Pancreas (tissue), 10 donors: ENCODE results near the gene SCRN1. TPM values are rescaled to one million over a fixed set of nuclear protein-coding genes. Genes with fewer than 3 reads are reported as not detected.

Experiments
- ATAC-seq, 4 donors: fragments of 200-7000 bp; cut with Tn5 transposase; one replicate each; pipeline versions ENCODE4 v1.8.0 to v1.9.1; 2020; ENCODE audit warnings: mild to moderate bottlenecking in 4 of 4, moderate library complexity in 4 of 4
- DNase-seq, 6 donors: peaks; one replicate each; pipeline ENCODE4 v3.0.0-alpha.2; 2020
- FAIRE-seq: peaks from 2 replicates; lab custom pipeline; 2012; peaks lifted over from hg19 to GRCh38; lab: Jason Lieb, UNC
- H3K27ac ChIP-seq, 4 donors: fragments of 200-600 bp; sonication (generic); 1 replicate in 3 of 4; 2 replicates in 1 of 4; pipeline versions ENCODE4 v1.5.0 to v1.8.0; 2020
- H3K27me3 ChIP-seq, 4 donors: fragments of 200-600 bp; one replicate each; pipeline ENCODE4 v1.8.0; 2021
- H3K36me3 ChIP-seq, 3 donors: fragments of 200-600 bp; sonication (generic) in 1 of 3; one replicate each; pipeline versions ENCODE4 v1.5.0 to v1.8.0; 2020 to 2021
- H3K4me1 ChIP-seq, 3 donors: fragments of 200-600 bp; one replicate each; pipeline ENCODE4 v1.8.0; 2021
- H3K4me3 ChIP-seq, 4 donors: fragments of 200-600 bp; sonication (generic) in 2 of 4; one replicate each; pipeline versions ENCODE4 v1.5.0 to v1.8.0; 2020 to 2021
- H3K9me3 ChIP-seq, 4 donors: fragments of 200-600 bp; one replicate each; pipeline ENCODE4 v1.8.0; 2021
- CTCF ChIP-seq, 4 donors: fragments of 200-600 bp; sonication (generic) in 3 of 4; IDR thresholded peaks; one replicate each; pipeline versions ENCODE4 v1.5.0 to v1.8.0; 2021; ENCODE audit warnings: antibody characterized with exemption in 4 of 4
- WGBS, 2 donors: extraction: QIAGEN DNeasy Blood & Tissue Kit; methylation state at CpG; one replicate each; pipeline ENCODE4 v1.1.7; 2013; 5-methylcytosine and 5-hydroxymethylcytosine counted together
- intact Hi-C, 3 donors: fragments of 100-400 bp; cut with DNase I; formaldehyde crosslinking; loops; one replicate each; pipeline versions ENCODE4 v1.11.1 to v1.14.2; 2022
- polyA plus RNA-seq, 2 donors: library from polyadenylated mRNA; stranded (reverse); fragments of 200-250 nt; gene quantifications; one replicate each; pipeline ENCODE4 v1.2.3, GENCODE V29; 2013
- total RNA-seq, 6 donors: library from RNA; stranded (reverse); fragmentation: NEBNext Ultra II Directional in 4 of 6; extraction: Animal tissue kit (Norgen Biotek cat#: 25700) in 4 of 6; gene quantifications; one replicate each; pipeline versions ENCODE4 v1.2.1 to v1.2.4, GENCODE V29; 2021 to 2023
- donor health status: healthy with polysubstance abuse.
- donor health status: DM: no; HTN: no; CAD: no; lungs with moderate emphysema.
- donor health status: DM: no; HTN: no; CAD: no.
- donor health status: control.
- donor health status: control.
- donor health status: Bipolar disorder and iron deficiency.
- donor health status: DM: yes; HTN: yes; CAD: no.
- donor health status: DM: no; HTN: no; CAD: no.
- donor health status: DM: no; HTN: no; CAD: no.
- donor health status: DM: yes; HTN: yes; CAD: no.

The SCRN1 gene
- total and polyA plus RNA-seq, 8 donors, result 7.7 to 48.0 (median 32.3) TPM

GRCh38 chr7:29953726-29954347 lies 35.8 kb downstream of the SCRN1 start:
- H3K4me1 ChIP-seq, result peaks cover 0 to 4% (median 0%) of the 10 kb centered on the region in 3 donors
- H3K27me3 ChIP-seq, result no peaks in the 10 kb centered on the region
- DNase-seq (no peak), ATAC-seq (peak in 3 of 4 donors; percentile 50 to 65 (median 54)), FAIRE-seq (no peak)
- H3K27ac ChIP-seq, result peak overlapping the region in 2 of 4 donors; percentile 11 to 13
- no peak overlapping the region for H3K4me3 ChIP-seq
- H3K36me3 ChIP-seq, result peaks cover 0 to 17% (median 0%) of the 10 kb centered on the region in 3 donors
- intact Hi-C loops, result no loop called here
- no peak for TF ChIP-seq CTCF (IDR thresholded peaks at IDR 0.05)
- 84 to 86% methylated on average over 4 of the region's 4 CpGs for WGBS, 2 donors
- no peaks in the 10 kb centered on the region for H3K9me3 ChIP-seq

GRCh38 chr7:29951206-29951605 lies 38.4 kb downstream of the SCRN1 start:
- FAIRE-seq, result no peak
- 89 to 92% methylated on average over 8 of the region's 8 CpGs for WGBS, 2 donors
- H3K27ac ChIP-seq, result no peak overlapping the region
- intact Hi-C loops, result no loop called here
- peaks cover 0 to 5% (median 0%) of the 10 kb centered on the region in 3 donors for H3K4me1 ChIP-seq
- TF ChIP-seq CTCF (IDR thresholded peaks at IDR 0.05), result no peak
- ATAC-seq, result no peak
- DNase-seq, result no peak
- no peaks in the 10 kb centered on the region for H3K9me3 ChIP-seq
- peaks cover 0 to 17% (median 0%) of the 10 kb centered on the region in 3 donors for H3K36me3 ChIP-seq
- no peaks in the 10 kb centered on the region for H3K27me3 ChIP-seq
- H3K4me3 ChIP-seq, result no peak overlapping the region

GRCh38 chr7:29950480-29950879 lies 39.1 kb downstream of the SCRN1 start:
- Histone ChIP-seq H3K27me3 (no peaks in the 10 kb centered on the region), H3K4me1 (peaks cover 0 to 4% (median 0%) of the 10 kb centered on the region in 3 donors), H3K27ac (no peak overlapping the region), H3K4me3 (no peak overlapping the region), H3K36me3 (peaks cover 0 to 17% (median 0%) of the 10 kb centered on the region in 3 donors), H3K9me3 (no peaks in the 10 kb centered on the region)
- TF ChIP-seq CTCF (IDR thresholded peaks at IDR 0.05), result no peak
- FAIRE-seq (no peak), DNase-seq (no peak), ATAC-seq (no peak)
- intact Hi-C loops, result no loop called here
- 95 to 98% methylated on average over 8 of the region's 8 CpGs for WGBS, 2 donors

- FAIRE-seq (no peak), DNase-seq (no peak), ATAC-seq (no peak)
- intact Hi-C loops, result loop anchor here in 1 of 3 donors (10.0 kb wide), 1 partner anchor 116 kb away; no protein-coding TSS in a partner anchor
- Histone ChIP-seq H3K4me3 (no peak overlapping the region), H3K9me3 (no peaks in the 10 kb centered on the region), H3K27ac (no peak overlapping the region), H3K27me3 (no peaks in the 10 kb centered on the region), H3K4me1 (peaks cover 0 to 4% (median 0%) of the 10 kb centered on the region in 3 donors), H3K36me3 (peaks cover 0 to 20% (median 0%) of the 10 kb centered on the region in 3 donors)
- 73 to 76% methylated on average over 2 of the region's 2 CpGs for WGBS, 2 donors
- TF ChIP-seq CTCF (IDR thresholded peaks at IDR 0.05), result no peak
Measured at GRCh38 chr7:29948587-29948986, 41.0 kb downstream of the SCRN1 start.
